Tongue (tissue), 2 donors: ENCODE results near the gene EIF4G2. TPM values are rescaled to one million over a fixed set of nuclear protein-coding genes. Genes with fewer than 3 reads are reported as not detected.
A peak's percentile ranks its signal among the peaks of the same experiment; 100 is the strongest.

ENCODE experiments used
- DNase-seq: peaks from one replicate; pipeline ENCODE4 v3.0.0-alpha.2; 2015
- total RNA-seq: library from RNA; depleted of rRNA; stranded (reverse); fragments of >200 nt; gene quantifications from one replicate; pipeline ENCODE4 v1.2.3, GENCODE V29; 2014

Gene EIF4G2
- total RNA-seq, 1 donor from 2014 or later: 632 TPM

DNA sequence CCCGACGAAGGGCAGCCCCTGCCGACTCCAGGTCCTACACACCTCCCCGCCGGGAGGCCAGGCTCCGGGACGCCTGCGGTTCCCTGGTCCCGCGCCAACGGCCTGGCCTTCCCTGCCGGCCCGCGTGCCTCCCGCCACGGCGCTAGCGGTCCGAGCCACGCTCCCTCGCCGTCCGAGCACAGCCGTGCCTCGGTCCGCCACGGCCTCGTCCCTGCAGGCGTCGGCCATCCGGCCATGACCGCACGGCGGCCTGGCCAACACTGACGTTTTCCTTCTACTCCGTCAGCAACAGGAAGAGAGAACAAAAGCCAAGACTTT lies 532 bp downstream of the EIF4G2 start:
- DNase-seq: no peak

GRCh38 chr11:10807493-10808234 lies 1.1 kb downstream of the EIF4G2 start:
- DNase-seq: peak; percentile 80

DNA sequence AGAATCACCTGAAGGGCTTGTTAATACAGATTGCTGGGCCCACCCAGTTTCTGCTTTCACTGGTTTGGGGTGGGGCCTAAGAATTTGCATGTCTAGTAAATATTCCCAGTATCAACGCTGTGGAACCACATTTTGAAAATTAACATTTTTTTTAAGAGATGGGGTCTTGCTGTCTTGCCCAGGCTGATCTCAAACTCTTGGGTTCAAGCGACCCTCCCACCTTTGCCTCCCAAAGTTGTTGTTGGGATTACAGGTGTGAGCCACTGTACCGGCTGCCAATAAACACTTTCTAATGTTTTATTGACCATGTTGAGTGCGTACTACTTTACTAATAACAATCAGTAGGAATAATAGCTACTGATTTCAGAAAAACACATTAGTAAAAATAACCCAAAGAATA lies 2.5 kb downstream of the EIF4G2 start:
- no peak for DNase-seq

DNA sequence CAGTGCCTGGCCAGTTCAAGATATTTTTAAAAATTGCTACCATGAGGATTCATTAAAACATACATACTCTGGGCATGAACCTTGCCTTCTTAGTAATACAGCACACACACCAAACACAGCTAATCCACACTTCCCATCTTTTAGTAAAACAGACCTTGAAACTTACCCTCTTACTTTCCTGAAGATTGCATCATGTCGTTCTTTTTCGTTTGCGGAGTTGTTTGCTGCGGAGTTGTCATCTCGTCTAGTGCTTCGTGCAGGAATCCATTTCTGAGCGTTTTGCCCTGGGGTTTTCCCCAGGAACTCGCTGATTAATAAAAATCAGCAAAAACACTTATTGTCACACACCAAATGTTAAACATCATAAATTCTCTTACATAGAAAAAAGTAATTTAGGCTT lies 3.0 kb downstream of the EIF4G2 start:
- DNase-seq: no peak

DNA sequence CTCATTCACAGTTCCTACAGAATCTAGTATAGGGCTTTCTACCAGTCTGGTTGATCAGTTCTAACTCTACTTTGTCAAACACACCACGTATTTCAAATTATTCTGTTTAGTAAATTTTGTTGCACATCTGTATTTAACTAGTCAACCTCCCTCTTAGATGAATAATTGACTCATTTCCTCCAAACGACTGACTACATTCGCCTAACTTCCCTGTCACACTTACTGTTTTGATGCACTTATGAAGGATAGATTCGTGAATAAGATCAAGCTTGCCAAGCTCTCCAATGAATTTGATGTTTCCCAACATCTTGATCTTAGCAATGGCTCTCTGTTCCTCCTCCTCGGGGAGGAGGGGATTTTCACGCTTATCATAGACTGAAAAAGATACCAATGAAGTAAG lies 5.0 kb downstream of the EIF4G2 start:
- DNase-seq: no peak

- no peak for DNase-seq
Observed at GRCh38 chr11:10800292-10800691, 8.4 kb downstream of the EIF4G2 start.

DNA sequence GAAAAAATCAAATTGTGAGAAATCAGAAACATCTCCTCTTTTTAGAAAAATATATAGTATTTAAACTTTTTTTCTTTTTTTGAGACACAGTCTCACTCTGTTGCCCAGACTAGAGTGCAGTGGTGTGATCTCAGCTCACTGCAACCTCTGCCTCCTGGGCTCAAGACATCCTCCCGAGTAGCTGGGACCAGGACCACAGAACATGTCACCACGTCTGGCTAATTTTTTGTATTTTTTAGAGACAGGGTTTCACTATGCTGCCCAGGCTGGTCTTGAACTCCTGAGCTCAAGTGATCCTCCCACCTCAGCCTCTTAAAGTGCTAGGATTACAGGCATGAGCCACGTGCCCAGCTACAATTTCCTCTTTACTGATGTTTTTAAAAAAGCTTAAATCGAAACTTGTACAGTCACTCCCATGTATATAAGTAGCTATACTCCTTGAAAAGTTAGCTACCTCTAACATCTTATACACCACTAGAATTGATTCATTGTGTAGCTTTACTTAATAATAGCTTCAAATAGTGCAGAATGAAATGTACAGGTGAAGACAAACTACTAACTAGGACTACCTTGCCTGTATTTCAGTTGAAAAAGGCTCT lies 10.3 kb downstream of the EIF4G2 start:
- DNase-seq: no peak

DNA sequence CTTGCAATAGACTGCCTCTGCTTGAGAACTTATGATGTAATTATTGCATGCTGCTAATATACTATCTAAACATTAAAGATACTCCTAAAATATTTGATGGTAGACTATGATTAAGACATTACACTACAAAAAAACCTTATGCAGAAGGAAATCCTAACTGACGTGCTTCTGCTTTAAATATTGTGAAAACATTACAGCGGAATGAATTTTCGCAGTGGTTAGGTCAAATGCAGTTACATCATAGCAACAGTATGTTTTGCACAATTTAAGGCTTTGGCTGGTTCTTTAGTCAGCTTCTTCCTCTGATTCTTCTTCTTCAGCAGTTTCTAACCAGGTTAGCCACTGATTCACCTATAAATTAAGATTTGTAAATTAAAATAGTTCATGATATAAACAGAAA lies 11.2 kb downstream of the EIF4G2 start:
- DNase-seq: no peak

- no peak for DNase-seq
Observed at GRCh38 chr11:10797001-10797400, 11.7 kb downstream of the EIF4G2 start.

GRCh38 chr11:10796191-10796590 lies 12.5 kb downstream of the EIF4G2 start:
- DNase-seq: no peak

- no peak for DNase-seq
Observed at GRCh38 chr11:10793470-10794255, 15.1 kb downstream of the EIF4G2 start.

DNA sequence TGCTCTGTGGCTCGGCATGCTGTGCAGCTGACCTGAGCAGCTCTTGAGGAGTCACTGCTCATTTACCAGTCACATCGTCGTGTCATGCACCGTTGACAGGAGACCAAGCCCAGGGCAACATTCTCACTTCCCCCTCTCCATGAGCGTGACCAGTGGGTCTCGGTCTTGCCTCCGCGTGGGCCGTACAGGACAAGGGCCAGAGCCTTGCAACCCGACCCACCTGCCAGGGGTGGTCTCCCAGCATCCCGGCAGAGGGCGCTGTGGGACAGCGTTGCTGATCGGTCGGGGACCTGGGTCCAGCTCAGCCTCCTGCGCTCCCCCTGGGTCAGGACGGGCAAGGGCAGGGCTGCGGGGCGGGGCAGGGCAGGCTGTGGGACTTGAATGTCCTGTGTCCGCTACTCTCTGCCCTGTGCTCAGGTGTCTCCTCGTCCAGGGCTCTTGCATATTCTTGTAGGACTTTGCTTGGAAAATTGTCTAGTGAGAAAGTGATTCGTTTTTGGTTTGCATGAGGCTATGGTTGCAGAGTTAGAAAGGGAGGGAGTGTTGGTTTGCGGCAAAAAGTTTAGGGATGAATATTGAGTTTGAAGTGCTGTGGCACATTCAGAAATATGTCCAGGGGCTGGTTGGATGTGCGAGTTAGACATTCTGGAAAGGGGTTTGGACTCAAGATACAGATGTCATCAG lies 16.2 kb downstream of the EIF4G2 start:
- peak; percentile 82 for DNase-seq

- no peak for DNase-seq
Observed at GRCh38 chr11:10786451-10786850, 22.3 kb downstream of the EIF4G2 start.

DNA sequence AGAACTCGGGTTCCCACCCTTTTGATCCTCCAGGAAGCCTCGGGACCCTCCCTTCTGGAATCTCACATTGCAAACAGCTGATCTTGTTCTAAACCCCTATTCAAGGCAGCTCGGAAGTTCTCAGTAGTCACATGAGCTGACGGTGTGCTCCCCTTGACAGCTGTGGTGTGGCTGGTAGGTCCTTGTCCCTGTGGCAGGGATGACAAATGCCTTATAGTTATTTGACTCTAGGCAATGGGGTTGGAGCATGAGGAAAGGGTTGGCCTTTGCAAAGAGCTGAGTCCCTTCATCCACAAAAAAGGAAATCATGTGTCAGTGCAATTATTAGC lies 23.6 kb downstream of the EIF4G2 start:
- peak; percentile 57 for DNase-seq

- peak; percentile 86 for DNase-seq
Observed at GRCh38 chr11:10784232-10785145, 24.2 kb downstream of the EIF4G2 start.

DNA sequence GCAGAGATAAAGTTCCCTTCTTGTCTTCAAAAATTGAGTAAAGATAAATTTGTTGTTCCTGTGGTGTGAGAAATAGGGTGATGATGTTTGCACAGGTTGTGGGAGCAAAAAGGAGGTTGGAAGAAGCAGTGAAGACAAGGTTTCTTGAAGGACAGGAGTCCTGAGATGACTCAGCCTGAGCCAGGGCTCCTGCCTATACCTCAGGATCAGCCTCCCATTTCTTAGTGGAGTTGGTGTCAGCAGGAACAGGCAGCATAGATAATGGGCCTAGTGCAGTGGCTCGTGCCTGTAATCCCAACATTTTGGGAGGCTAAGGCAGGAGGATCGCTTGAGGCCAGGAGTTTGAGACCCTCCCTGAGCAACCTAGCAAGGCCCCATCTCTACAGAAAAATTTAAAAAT lies 28.7 kb downstream of the EIF4G2 start:
- no peak for DNase-seq

DNA sequence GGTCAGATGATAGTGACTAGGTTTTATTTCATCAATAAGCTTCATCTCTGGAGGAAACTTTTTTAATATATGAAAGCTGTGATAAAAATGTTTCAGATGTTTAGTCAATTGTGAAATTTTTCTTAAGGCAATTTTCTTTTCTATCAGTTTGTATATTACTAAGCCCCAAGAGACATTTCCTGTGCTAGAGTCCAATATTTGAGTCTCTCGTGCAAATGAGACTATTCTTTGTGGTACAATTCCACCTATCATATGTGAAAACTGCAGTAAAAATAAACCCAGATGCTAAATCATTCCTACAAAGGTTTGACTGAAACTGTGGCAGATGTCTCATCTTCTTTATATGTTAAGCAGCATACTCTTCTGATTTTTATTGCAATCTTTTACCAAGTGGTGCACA lies 29.6 kb downstream of the EIF4G2 start:
- no peak for DNase-seq

- no peak for DNase-seq
Observed at GRCh38 chr11:10778217-10778970, 30.3 kb downstream of the EIF4G2 start.

DNA sequence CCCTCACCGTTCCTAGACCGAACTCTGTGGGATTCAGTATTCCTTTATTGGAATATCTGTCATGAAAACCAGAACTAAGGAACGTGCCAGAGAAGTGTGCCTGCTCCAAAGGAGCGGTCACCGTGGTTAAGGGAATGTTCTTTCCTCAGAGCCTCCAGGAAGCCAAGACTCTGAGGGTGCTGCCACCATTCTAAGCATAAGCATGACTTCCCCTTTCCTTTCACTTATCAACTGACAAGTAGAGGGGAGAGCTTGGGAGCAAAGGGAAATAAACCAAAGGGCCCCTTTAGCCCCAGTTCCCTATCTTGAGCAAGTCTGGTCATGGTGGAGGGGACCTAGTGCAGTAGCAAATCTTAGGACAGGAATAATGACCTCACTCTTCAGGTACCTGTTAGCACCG lies 30.9 kb downstream of the EIF4G2 start:
- DNase-seq: no peak

- no peak for DNase-seq
Observed at GRCh38 chr11:10777393-10777793, 31.3 kb downstream of the EIF4G2 start.

DNA sequence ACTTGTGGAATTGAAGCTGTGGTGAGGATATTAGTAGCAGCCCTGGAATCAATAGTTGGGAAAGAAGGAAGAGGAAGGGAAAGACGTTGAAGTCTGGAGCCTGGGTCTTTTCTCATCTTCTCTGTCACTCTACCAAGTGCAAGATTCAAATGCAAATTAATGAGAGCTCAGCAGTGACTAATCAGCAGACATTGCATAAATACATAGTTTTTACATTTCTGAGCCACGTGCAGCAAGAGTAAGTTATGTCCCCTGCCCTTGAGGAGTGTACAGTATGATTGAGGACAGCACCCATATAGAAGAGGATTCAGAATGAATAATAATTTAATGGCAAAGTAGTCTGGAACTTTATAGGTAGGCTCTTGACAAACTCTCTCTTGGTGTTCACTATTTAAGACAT lies 33.9 kb downstream of the EIF4G2 start:
- no peak for DNase-seq
